Aorta (tissue), 5 donors: ENCODE results near the gene ZNF556. TPM values are rescaled to one million over a fixed set of nuclear protein-coding genes. Genes with fewer than 3 reads are reported as not detected.
"Not testable (repeated sequence)": the region's sequence is repeated elsewhere in the genome, so short reads cannot be mapped to it uniquely, and the experiment has no call there.

ENCODE experiments used
- ATAC-seq: fragments of 200-7000 bp; cut with Tn5 transposase; one replicate; pipeline ENCODE4 v1.9.1; 2022; ENCODE audit warnings: moderate library complexity; ENCODE audit not compliant: low FRiP score
- DNase-seq, 2 donors: peaks; one replicate each; pipeline ENCODE4 v3.0.0-alpha.2; 2020
- H3K27ac ChIP-seq, 2 donors: one replicate each; pipeline ENCODE4 v1.5.1; 2013; ENCODE audit warnings: low read length in 2 of 2, mild to moderate bottlenecking in 2 of 2, moderate library complexity in 2 of 2, control low read depth in 1 of 2, inconsistent platforms in 1 of 2, low read depth in 1 of 2
- H3K27me3 ChIP-seq, 2 donors: one replicate each; pipeline ENCODE4 v1.6.1; 2013; ENCODE audit warnings: control low read depth in 1 of 2, low read length in 1 of 2, mild to moderate bottlenecking in 1 of 2, moderate library complexity in 1 of 2; ENCODE audit not compliant: insufficient read depth in 2 of 2, control insufficient read depth in 1 of 2
- H3K36me3 ChIP-seq, 2 donors: one replicate each; pipeline ENCODE4 v1.6.1; 2013; ENCODE audit warnings: control low read depth in 1 of 2, low read length in 1 of 2, mild to moderate bottlenecking in 1 of 2; ENCODE audit not compliant: insufficient read depth in 2 of 2, control insufficient read depth in 1 of 2
- H3K4me1 ChIP-seq, 2 donors: one replicate each; pipeline ENCODE4 v1.6.1; 2013; ENCODE audit warnings: low read length in 2 of 2, control low read depth in 1 of 2, mild to moderate bottlenecking in 1 of 2, moderate library complexity in 1 of 2; ENCODE audit not compliant: insufficient read depth in 2 of 2, control insufficient read depth in 1 of 2
- H3K4me3 ChIP-seq, 2 donors: one replicate each; pipeline ENCODE4 v1.5.1; 2013; ENCODE audit warnings: low read length in 2 of 2, control low read depth in 1 of 2, mild to moderate bottlenecking in 1 of 2
- H3K9me3 ChIP-seq: one replicate; pipeline ENCODE4 v1.6.1; 2013; ENCODE audit warnings: mild to moderate bottlenecking, low read length; ENCODE audit not compliant: control insufficient read depth
- WGBS, 2 donors: extraction: QIAGEN DNeasy Blood & Tissue Kit; methylation state at CpG; one replicate each; pipeline ENCODE4 v1.1.7; 2013; 5-methylcytosine and 5-hydroxymethylcytosine counted together
- intact Hi-C, 2 donors: fragments of 100-400 bp; cut with DNase I; formaldehyde crosslinking; loops; one replicate each; pipeline versions ENCODE4 v1.14.2 to v1.15.0; 2022
- polyA plus RNA-seq, 2 donors: library from polyadenylated mRNA; stranded (reverse); fragments of 200-250 nt; gene quantifications; one replicate each; pipeline ENCODE4 v1.2.3, GENCODE V29; 2013
- total RNA-seq, 2 donors: library from RNA; stranded (reverse); fragmentation: NEBNext Ultra II Directional; extraction: Animal tissue kit (Norgen Biotek cat#: 25700); gene quantifications; one replicate each; pipeline ENCODE4 v1.2.1, GENCODE V29; 2021
- donor health status: healthy with polysubstance abuse.
- donor health status: Bipolar disorder and iron deficiency.
- donor health status: DM: no; HTN: no; CAD: no.
- donor health status: DM: no; HTN: no; CAD: no.
- donor health status: DM: yes; HTN: yes; CAD: no.

Gene ZNF556
- total and polyA plus RNA-seq, 4 donors = 0.16 TPM; not detected in 3

GRCh38 chr19:2866495-2867024, 575 bp upstream of the ZNF556 start:
- WGBS, 2 donors = 79% methylated on average over 8 of the region's 8 CpGs

GRCh38 chr19:2869618-2870017, 2.5 kb downstream of the ZNF556 start:
- 84 to 87% methylated on average over 10 of the region's 10 CpGs for WGBS, 2 donors
- intact Hi-C loops = loop anchor here (5.0 kb wide), 1 partner anchor 222 kb away; no protein-coding TSS in a partner anchor

More at GRCh38 chr19:2866495-2867024, 575 bp upstream of the ZNF556 start:
- no peaks in the 10 kb centered on the region for H3K36me3 ChIP-seq
- no peaks in the 10 kb centered on the region for H3K27me3 ChIP-seq
- no peak for ATAC-seq
- H3K4me1 ChIP-seq = no peaks in the 10 kb centered on the region
- H3K4me3 ChIP-seq = no peak overlapping the region
- no peak overlapping the region for H3K27ac ChIP-seq
- DNase-seq = no peak
- intact Hi-C loops = no loop called here
- H3K9me3 ChIP-seq = peaks cover 2% of the 10 kb centered on the region

GRCh38 chr19:2872175-2872574, 5.0 kb downstream of the ZNF556 start:
- intact Hi-C loops = loop anchor here (5.0 kb wide), 1 partner anchor 225 kb away; no protein-coding TSS in a partner anchor
- not testable (repeated sequence) for H3K9me3 ChIP-seq, H3K4me3 ChIP-seq, H3K36me3 ChIP-seq, DNase-seq, H3K27ac ChIP-seq, ATAC-seq, H3K27me3 ChIP-seq, H3K4me1 ChIP-seq
- WGBS, 2 donors = 10 to 14% methylated on average over 7 to 11 of the region's 11 CpGs

More at GRCh38 chr19:2869618-2870017, 2.5 kb downstream of the ZNF556 start:
- H3K27ac ChIP-seq = no peak overlapping the region
- no peak for ATAC-seq
- H3K4me3 ChIP-seq = no peak overlapping the region
- no peaks in the 10 kb centered on the region for H3K27me3 ChIP-seq
- DNase-seq = no peak
- no peaks in the 10 kb centered on the region for H3K36me3 ChIP-seq
- H3K9me3 ChIP-seq = no peaks in the 10 kb centered on the region
- no peaks in the 10 kb centered on the region for H3K4me1 ChIP-seq

GRCh38 chr19:2877398-2878331, 10.5 kb downstream of the ZNF556 start:
- H3K27ac ChIP-seq = no peak overlapping the region
- H3K27me3 ChIP-seq = no peaks in the 10 kb centered on the region
- 88% methylated on average over 32 of the region's 32 CpGs for WGBS, 2 donors
- no peaks in the 10 kb centered on the region for H3K36me3 ChIP-seq
- H3K4me3 ChIP-seq = no peak overlapping the region
- ATAC-seq (no peak), DNase-seq (no peak)
- peaks cover 6% of the 10 kb centered on the region for H3K9me3 ChIP-seq
- intact Hi-C loops = no loop called here
- H3K4me1 ChIP-seq = no peaks in the 10 kb centered on the region

- H3K36me3 ChIP-seq = no peaks in the 10 kb centered on the region
- no peaks in the 10 kb centered on the region for H3K27me3 ChIP-seq
- ATAC-seq (no peak), DNase-seq (peak in 1 of 2 donors; percentile 15)
- no peaks in the 10 kb centered on the region for H3K4me1 ChIP-seq
- intact Hi-C loops = loop anchor here in 1 of 2 donors (10.0 kb wide), 1 partner anchor 281 kb away; no protein-coding TSS in a partner anchor
- H3K4me3 ChIP-seq = no peak overlapping the region
- no peak overlapping the region for H3K27ac ChIP-seq
- WGBS, 2 donors = 80 to 81% methylated on average over 14 of the region's 14 CpGs
- H3K9me3 ChIP-seq = no peaks in the 10 kb centered on the region
Measured at GRCh38 chr19:2883686-2884439, 16.7 kb downstream of the ZNF556 start.

GRCh38 chr19:2885736-2886135, 18.6 kb downstream of the ZNF556 start:
- Histone ChIP-seq H3K4me3 (no peak overlapping the region), H3K27ac (no peak overlapping the region), H3K27me3 (no peaks in the 10 kb centered on the region), H3K36me3 (no peaks in the 10 kb centered on the region), H3K9me3 (no peaks in the 10 kb centered on the region), H3K4me1 (no peaks in the 10 kb centered on the region)
- intact Hi-C loops = loop anchor here (5.0 to 10.0 kb wide), 2 partner anchors 277 to 279 kb away; no protein-coding TSS in a partner anchor
- ATAC-seq = no peak
- 84 to 87% methylated on average over 17 of the region's 17 CpGs for WGBS, 2 donors
- DNase-seq = peak in 1 of 2 donors; percentile 36

GRCh38 chr19:2887391-2887914, 20.3 kb downstream of the ZNF556 start:
- WGBS, 2 donors = 18 to 19% methylated on average over 9 of the region's 9 CpGs
- Histone ChIP-seq H3K27ac (no peak overlapping the region), H3K4me1 (no peaks in the 10 kb centered on the region), H3K27me3 (no peaks in the 10 kb centered on the region), H3K9me3 (no peaks in the 10 kb centered on the region), H3K36me3 (no peaks in the 10 kb centered on the region), H3K4me3 (no peak overlapping the region)
- peak; percentile 59 for ATAC-seq
- DNase-seq = peak in 1 of 2 donors; percentile 17
- intact Hi-C loops = loop anchor here (5.0 to 10.0 kb wide), 2 partner anchors 275 to 277 kb away; no protein-coding TSS in a partner anchor

GRCh38 chr19:2888731-2889224, 21.6 kb downstream of the ZNF556 start:
- no peaks in the 10 kb centered on the region for H3K4me1 ChIP-seq
- DNase-seq (peak in 1 of 2 donors; percentile 85), ATAC-seq (peak; percentile 26)
- 50 to 70% methylated on average over 37 of the region's 37 CpGs for WGBS, 2 donors
- no peaks in the 10 kb centered on the region for H3K27me3 ChIP-seq
- H3K4me3 ChIP-seq = no peak overlapping the region
- intact Hi-C loops = loop anchor here (5.0 to 10.0 kb wide), 2 partner anchors 274 to 276 kb away; no protein-coding TSS in a partner anchor
- H3K36me3 ChIP-seq = no peaks in the 10 kb centered on the region
- H3K9me3 ChIP-seq = no peaks in the 10 kb centered on the region
- no peak overlapping the region for H3K27ac ChIP-seq
